Prostate gland (tissue), 2 donors: ENCODE data around the gene AIF1L. TPM values are rescaled to one million over a fixed set of nuclear protein-coding genes. Genes with fewer than 3 reads are reported as not detected.

Source experiments
- DNase-seq: peaks from one replicate; pipeline ENCODE4 v3.0.0-alpha.2; 2019; ENCODE audit warnings: low spot score
- H3K27ac ChIP-seq, 2 donors: fragments of 200-600 bp; sonication (generic); 2 replicates each; pipeline ENCODE4 v1.5.1; 2017 to 2019
- H3K27me3 ChIP-seq: fragments of 200-600 bp; sonication (generic); replicated peaks from 2 replicates; pipeline ENCODE4 v1.5.1; 2019; ENCODE audit not compliant: insufficient read depth
- H3K36me3 ChIP-seq, 2 donors: fragments of 200-600 bp; sonication (generic); 1 replicate in 1 of 2; 2 replicates in 1 of 2; pipeline versions ENCODE4 v1.5.1 to v1.8.1; 2017 to 2019
- H3K4me1 ChIP-seq: fragments of 200-600 bp; sonication (generic); replicated peaks from 2 replicates; pipeline ENCODE4 v1.5.1; 2019
- H3K4me3 ChIP-seq, 2 donors: fragments of 200-600 bp; sonication (generic); 2 replicates each; pipeline ENCODE4 v1.5.1; 2017 to 2019
- H3K9me3 ChIP-seq: fragments of 200-600 bp; sonication (generic); 2 replicates; pipeline ENCODE4 v1.5.1; 2017
- POLR2A ChIP-seq: fragments of 450-650 bp; IDR thresholded peaks from one replicate; pipeline ENCODE4 v1.6.1; 2016; ENCODE audit warnings: antibody characterized with exemption, mild to moderate bottlenecking
- POLR2AphosphoS5 ChIP-seq: sonication (generic); formaldehyde crosslinking; IDR thresholded peaks from one replicate; pipeline ENCODE4 v1.6.1; 2017; ENCODE audit warnings: antibody characterized with exemption
- WGBS: methylation state at CpG from one replicate; pipeline ENCODE4 v1.1.5; 2018; 5-methylcytosine and 5-hydroxymethylcytosine counted together
- intact Hi-C: fragments of 100-400 bp; cut with DNase I; formaldehyde crosslinking; loops from one replicate; pipeline ENCODE4 v1.14.2; 2022
- total RNA-seq, 2 donors: library from RNA; depleted of rRNA; stranded (reverse); fragments of >200 nt; gene quantifications; one replicate each; pipeline ENCODE4 v1.1.0, GENCODE V29; 2016
- TF ChIP-seq, protein P1 (sequence below), 4 experiments: fragments of 200-600 bp in 2 of 4; fragments of 450-650 bp in 2 of 4; sonication (generic) in 2 of 4; IDR thresholded peaks; 1 replicate in 3 of 4; 2 replicates in 1 of 4; pipeline ENCODE4 v1.5.1; 2016 to 2019; ENCODE audit warnings: antibody characterized with exemption in 4 of 4, mild to moderate bottlenecking in 2 of 4, moderate library complexity in 2 of 4

Gene AIF1L
- total RNA-seq, 2 donors from 2014 or later: 3.6 to 18.4 TPM

DNA sequence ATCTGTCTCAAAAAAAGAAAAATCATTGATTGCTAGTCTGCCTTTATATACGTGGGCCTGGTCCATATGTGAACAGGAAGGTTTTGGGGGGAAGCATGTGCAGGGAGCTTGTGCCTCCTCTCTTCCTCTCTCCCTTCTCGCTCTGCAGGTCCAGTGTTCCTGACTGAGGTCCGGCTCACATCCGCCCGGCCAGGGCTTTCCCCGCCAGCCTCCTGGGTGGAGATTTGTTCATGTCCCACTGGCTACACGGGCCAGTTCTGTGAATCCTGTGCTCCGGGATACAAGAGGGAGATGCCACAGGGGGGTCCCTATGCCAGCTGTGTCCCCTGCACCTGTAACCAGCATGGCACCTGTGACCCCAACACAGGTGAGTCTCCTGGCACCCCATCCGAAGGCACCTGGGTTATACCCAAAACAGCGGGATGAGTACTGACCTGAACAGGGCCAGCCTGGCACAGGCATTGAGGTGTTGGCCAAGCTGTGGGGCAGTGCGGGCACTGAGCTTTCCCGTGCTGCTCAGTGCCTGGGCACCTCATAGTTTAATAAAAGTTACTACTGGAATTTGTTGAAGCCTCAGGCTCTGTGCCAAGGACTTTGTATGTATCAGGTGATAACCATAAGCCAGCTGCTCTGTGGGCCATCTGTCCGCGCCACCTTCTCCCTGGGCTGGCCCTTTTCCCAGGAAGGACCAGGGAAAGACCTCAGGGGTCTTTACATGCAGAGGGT, 39.4 kb upstream of the AIF1L start:
- 87% methylated on average over 14 of the region's 14 CpGs for WGBS
- Histone ChIP-seq H3K4me3 (no peak overlapping the region), H3K4me1 (no peaks in the 10 kb centered on the region), H3K27ac (no peak overlapping the region), H3K9me3 (no peaks in the 10 kb centered on the region), H3K27me3 (no peaks in the 10 kb centered on the region), H3K36me3 (no peaks in the 10 kb centered on the region)
- no peak for DNase-seq
- TF ChIP-seq POLR2AphosphoS5 (no peak), POLR2A (no peak)
- TF ChIP-seq, protein P1, sequence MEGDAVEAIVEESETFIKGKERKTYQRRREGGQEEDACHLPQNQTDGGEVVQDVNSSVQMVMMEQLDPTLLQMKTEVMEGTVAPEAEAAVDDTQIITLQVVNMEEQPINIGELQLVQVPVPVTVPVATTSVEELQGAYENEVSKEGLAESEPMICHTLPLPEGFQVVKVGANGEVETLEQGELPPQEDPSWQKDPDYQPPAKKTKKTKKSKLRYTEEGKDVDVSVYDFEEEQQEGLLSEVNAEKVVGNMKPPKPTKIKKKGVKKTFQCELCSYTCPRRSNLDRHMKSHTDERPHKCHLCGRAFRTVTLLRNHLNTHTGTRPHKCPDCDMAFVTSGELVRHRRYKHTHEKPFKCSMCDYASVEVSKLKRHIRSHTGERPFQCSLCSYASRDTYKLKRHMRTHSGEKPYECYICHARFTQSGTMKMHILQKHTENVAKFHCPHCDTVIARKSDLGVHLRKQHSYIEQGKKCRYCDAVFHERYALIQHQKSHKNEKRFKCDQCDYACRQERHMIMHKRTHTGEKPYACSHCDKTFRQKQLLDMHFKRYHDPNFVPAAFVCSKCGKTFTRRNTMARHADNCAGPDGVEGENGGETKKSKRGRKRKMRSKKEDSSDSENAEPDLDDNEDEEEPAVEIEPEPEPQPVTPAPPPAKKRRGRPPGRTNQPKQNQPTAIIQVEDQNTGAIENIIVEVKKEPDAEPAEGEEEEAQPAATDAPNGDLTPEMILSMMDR (IDR thresholded peaks at IDR 0.05): no peak
- intact Hi-C loops: no loop called here

DNA sequence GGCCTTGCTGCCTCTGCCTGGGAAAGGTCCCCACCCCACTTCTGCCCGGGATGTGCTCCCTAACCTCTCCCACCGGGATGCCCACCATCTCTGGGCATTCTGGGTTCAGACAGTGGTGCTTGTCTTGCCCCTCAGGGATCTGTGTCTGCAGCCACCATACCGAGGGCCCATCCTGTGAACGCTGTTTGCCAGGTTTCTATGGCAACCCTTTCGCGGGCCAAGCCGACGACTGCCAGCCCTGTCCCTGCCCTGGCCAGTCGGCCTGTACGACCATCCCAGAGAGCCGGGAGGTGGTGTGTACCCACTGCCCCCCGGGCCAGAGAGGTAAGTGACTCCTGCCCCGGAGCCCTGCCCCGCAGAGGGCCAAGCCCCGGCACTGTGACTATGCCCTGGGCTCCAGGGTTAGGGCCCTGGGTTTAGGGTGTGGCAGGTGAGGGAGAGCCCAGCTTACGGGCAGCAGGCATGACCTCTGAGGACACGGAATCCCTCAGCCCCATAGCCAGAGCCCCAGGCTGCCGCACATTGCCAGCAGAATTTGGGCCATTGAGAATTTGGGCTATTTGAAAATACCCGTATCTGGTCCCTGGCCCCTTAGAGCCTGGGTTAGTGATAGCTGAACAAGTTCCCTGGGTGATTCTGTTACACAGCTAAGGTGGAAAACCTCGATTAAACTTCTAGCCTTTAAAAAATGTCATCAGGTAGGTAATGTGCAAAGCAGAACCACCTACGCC, 35.3 kb upstream of the AIF1L start:
- H3K27ac ChIP-seq: no peak overlapping the region
- no peak for DNase-seq
- no peak overlapping the region for H3K4me3 ChIP-seq
- 54% methylated on average over 19 of the region's 21 CpGs for WGBS
- TF ChIP-seq POLR2AphosphoS5: no peak
- no peak for TF ChIP-seq POLR2A
- TF ChIP-seq, protein P1 (IDR thresholded peaks at IDR 0.05): no peak
- no peaks in the 10 kb centered on the region for H3K36me3 ChIP-seq
- no peaks in the 10 kb centered on the region for H3K4me1 ChIP-seq
- intact Hi-C loops: loop anchor here (10.0 kb wide), 1 partner anchor 274 kb away; no protein-coding TSS in a partner anchor
- no peaks in the 10 kb centered on the region for H3K9me3 ChIP-seq
- H3K27me3 ChIP-seq: no peaks in the 10 kb centered on the region

DNA sequence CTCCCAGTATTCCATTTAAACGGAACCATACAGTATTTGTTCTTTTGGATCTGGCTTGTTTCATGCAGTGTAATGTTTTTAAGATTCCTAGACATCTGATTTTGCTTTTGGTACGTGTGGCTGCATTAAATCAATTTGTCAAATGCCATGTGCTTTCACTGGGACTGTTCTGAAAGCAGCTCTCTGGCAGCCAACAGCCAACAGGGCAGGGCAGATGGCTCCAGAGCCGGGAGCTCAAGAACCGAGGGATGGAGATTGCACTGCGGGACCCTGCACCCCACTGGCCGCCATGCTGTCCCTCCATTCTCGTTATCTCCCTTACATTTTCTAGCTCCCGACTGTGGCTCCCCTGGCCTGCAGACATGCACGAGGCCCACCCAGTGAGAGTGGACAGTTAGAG, 33.4 kb upstream of the AIF1L start:
- intact Hi-C loops: loop anchor here (10.0 kb wide), 1 partner anchor 272 kb away; no protein-coding TSS in a partner anchor
- no peak overlapping the region for H3K27ac ChIP-seq
- no peak for DNase-seq
- H3K36me3 ChIP-seq: no peaks in the 10 kb centered on the region
- H3K27me3 ChIP-seq: no peaks in the 10 kb centered on the region
- WGBS: 74% methylated on average over 9 of the region's 9 CpGs
- no peaks in the 10 kb centered on the region for H3K4me1 ChIP-seq
- no peaks in the 10 kb centered on the region for H3K9me3 ChIP-seq
- no peak overlapping the region for H3K4me3 ChIP-seq
- TF ChIP-seq POLR2AphosphoS5: no peak
- TF ChIP-seq, protein P1 (IDR thresholded peaks at IDR 0.05): no peak
- no peak for TF ChIP-seq POLR2A

DNA sequence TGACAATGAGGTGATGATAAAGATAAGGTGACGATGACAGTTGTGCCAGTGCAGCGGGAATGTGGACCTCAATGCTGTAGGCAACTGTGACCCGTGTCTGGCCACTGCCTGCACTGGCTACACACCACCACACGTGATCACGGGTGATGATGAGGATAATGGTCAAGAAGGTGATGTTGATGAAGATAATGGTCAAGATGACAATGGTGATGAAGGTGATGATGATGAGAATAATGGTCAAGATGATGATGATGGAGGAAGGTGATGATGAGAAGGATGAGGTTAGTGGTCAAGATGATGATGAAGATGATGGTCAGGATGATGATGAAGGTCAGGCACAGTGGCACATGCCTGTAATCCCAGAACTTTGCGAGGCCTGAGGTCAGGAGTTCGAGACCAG, 30.7 kb upstream of the AIF1L start:
- Histone ChIP-seq H3K9me3 (no peaks in the 10 kb centered on the region), H3K27me3 (no peaks in the 10 kb centered on the region), H3K36me3 (no peaks in the 10 kb centered on the region), H3K4me1 (no peaks in the 10 kb centered on the region), H3K27ac (no peak overlapping the region), H3K4me3 (no peak overlapping the region)
- WGBS: 92% methylated on average over 7 of the region's 7 CpGs
- no peak for DNase-seq
- intact Hi-C loops: loop anchor here (10.0 kb wide), 1 partner anchor 269 kb away; no protein-coding TSS in a partner anchor
- TF ChIP-seq, protein P1 (IDR thresholded peaks at IDR 0.05): no peak
- TF ChIP-seq POLR2A (no peak), POLR2AphosphoS5 (no peak)
